ENCODE results near the gene FFAR3. TPM values are rescaled to one million over a fixed set of nuclear protein-coding genes. Genes with fewer than 3 reads are reported as not detected.
"Not testable (repeated sequence)": the region's sequence is repeated elsewhere in the genome, so short reads cannot be mapped to it uniquely, and the experiment has no call there.

The FFAR3 gene
- total RNA-seq, 1 donor from 2014 or later: not detected

DNA sequence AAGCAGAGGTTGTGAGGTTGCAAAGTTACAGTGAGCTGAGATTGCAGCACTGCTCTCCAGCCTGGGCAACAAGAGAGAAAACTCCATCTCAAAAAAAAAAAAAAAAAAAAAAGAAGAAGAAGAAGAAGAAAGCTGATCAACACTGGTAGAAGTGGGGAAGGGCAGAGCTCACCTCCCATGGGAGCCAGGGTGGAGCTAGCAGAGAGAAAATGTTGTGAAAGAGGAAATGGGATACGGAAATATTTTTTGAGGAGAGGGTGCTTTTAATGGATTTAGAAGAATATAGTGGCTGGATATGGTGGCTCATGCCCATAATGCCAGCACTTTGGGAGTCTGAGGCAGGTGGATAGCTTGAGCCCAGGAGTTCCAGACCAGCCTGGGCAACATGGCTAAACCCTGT, 19.4 kb downstream of the FFAR3 start:
- TF ChIP-seq, protein P1, sequence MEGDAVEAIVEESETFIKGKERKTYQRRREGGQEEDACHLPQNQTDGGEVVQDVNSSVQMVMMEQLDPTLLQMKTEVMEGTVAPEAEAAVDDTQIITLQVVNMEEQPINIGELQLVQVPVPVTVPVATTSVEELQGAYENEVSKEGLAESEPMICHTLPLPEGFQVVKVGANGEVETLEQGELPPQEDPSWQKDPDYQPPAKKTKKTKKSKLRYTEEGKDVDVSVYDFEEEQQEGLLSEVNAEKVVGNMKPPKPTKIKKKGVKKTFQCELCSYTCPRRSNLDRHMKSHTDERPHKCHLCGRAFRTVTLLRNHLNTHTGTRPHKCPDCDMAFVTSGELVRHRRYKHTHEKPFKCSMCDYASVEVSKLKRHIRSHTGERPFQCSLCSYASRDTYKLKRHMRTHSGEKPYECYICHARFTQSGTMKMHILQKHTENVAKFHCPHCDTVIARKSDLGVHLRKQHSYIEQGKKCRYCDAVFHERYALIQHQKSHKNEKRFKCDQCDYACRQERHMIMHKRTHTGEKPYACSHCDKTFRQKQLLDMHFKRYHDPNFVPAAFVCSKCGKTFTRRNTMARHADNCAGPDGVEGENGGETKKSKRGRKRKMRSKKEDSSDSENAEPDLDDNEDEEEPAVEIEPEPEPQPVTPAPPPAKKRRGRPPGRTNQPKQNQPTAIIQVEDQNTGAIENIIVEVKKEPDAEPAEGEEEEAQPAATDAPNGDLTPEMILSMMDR (IDR thresholded peaks at IDR 0.05): no peak
- Mint-ChIP-seq H3K4me1 (ENCODE audit: low read depth) (no peaks in the 10 kb centered on the region), H3K27me3 (ENCODE audit: low read depth) (peaks cover 31% of the 10 kb centered on the region), H3K27ac (ENCODE audit: unreplicated experiment) (no peak overlapping the region), H3K4me3 (ENCODE audit: unreplicated experiment) (no peak overlapping the region), H3K36me3 (ENCODE audit: low read depth) (no peaks in the 10 kb centered on the region), H3K9me3 (ENCODE audit: low read depth) (peaks cover 6% of the 10 kb centered on the region)
- DNase-seq (ENCODE audit: low spot score): no peak

DNA sequence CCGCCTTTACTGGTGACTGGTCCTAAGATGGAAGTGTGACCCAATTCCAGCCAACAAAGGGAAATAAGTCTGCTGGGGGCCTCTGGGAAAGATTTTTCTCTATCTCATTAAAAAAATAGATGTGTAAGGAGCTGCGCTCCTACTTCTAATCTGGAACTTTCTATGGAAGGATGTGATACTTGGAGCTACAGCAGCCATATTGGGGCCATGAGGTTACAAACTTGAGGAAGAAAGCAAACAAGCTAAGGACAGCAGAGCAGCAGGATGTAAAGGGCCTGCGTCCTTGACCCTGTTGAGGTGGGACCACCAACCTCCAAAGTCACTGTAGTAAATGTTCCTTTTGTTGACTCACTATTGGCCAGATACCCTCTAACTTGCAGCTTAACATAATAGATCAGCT, 20.1 kb downstream of the FFAR3 start:
- no peak overlapping the region for H3K27ac Mint-ChIP-seq (ENCODE audit: unreplicated experiment)
- no peak overlapping the region for H3K4me3 Mint-ChIP-seq (ENCODE audit: unreplicated experiment)
- peaks cover 6% of the 10 kb centered on the region for H3K9me3 Mint-ChIP-seq (ENCODE audit: low read depth)
- no peaks in the 10 kb centered on the region for H3K36me3 Mint-ChIP-seq (ENCODE audit: low read depth)
- H3K27me3 Mint-ChIP-seq (ENCODE audit: low read depth): peaks cover 30% of the 10 kb centered on the region
- DNase-seq (ENCODE audit: low spot score): no peak
- no peaks in the 10 kb centered on the region for H3K4me1 Mint-ChIP-seq (ENCODE audit: low read depth)
- TF ChIP-seq, protein P1 (IDR thresholded peaks at IDR 0.05): no peak

DNA sequence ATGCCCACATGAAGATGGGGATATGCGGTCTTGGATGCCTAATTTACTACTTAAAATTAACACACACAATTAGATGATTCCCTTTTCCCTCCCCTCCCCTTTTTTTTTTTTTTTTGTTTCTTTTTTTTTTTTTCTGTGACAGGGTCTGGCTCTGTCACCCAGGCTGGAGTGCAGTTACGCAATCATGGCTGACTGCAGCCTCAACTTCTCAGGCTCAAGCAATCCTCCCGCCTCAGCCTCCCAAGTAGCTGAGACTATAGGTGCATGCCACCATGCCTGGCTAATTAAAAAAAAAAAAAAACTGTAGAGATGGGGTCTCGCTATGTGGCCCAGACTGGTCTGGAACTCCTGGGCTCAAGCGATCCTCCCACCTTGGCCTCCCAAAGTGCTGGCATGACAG, 21.3 kb downstream of the FFAR3 start:
- DNase-seq (ENCODE audit: low spot score); H3K4me1 Mint-ChIP-seq (ENCODE audit: low read depth); H3K4me3 Mint-ChIP-seq (ENCODE audit: unreplicated experiment); H3K27ac Mint-ChIP-seq (ENCODE audit: unreplicated experiment); H3K36me3 Mint-ChIP-seq (ENCODE audit: low read depth); H3K9me3 Mint-ChIP-seq (ENCODE audit: low read depth): not testable (repeated sequence)
- peaks cover 23% of the 10 kb centered on the region for H3K27me3 Mint-ChIP-seq (ENCODE audit: low read depth)

DNA sequence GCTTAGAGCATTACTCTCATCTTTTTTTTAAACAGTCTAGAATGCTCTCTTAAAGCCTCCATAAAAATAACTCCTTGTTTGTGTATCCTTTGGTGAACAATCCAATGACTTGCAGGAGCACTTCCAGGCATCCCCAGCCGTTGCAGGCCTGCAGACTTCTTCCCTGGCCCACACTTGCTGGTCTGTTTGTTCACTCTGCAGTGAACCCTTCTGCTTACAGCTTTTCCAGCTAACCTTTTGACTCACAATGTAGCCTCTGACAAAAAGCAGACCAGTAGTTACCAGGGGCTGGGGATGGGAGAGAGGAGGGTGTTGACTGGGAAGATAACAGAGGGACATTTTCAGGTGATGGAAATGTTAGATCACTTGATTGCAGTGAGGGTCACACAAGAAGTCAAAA, 21.7 kb downstream of the FFAR3 start:
- Mint-ChIP-seq H3K27ac (ENCODE audit: unreplicated experiment) (no peak overlapping the region), H3K4me1 (ENCODE audit: low read depth) (no peaks in the 10 kb centered on the region), H3K4me3 (ENCODE audit: unreplicated experiment) (no peak overlapping the region), H3K9me3 (ENCODE audit: low read depth) (peaks cover 6% of the 10 kb centered on the region), H3K27me3 (ENCODE audit: low read depth) (peaks cover 23% of the 10 kb centered on the region), H3K36me3 (ENCODE audit: low read depth) (no peaks in the 10 kb centered on the region)
- no peak for DNase-seq (ENCODE audit: low spot score)
- TF ChIP-seq, protein P1 (IDR thresholded peaks at IDR 0.05): no peak

DNA sequence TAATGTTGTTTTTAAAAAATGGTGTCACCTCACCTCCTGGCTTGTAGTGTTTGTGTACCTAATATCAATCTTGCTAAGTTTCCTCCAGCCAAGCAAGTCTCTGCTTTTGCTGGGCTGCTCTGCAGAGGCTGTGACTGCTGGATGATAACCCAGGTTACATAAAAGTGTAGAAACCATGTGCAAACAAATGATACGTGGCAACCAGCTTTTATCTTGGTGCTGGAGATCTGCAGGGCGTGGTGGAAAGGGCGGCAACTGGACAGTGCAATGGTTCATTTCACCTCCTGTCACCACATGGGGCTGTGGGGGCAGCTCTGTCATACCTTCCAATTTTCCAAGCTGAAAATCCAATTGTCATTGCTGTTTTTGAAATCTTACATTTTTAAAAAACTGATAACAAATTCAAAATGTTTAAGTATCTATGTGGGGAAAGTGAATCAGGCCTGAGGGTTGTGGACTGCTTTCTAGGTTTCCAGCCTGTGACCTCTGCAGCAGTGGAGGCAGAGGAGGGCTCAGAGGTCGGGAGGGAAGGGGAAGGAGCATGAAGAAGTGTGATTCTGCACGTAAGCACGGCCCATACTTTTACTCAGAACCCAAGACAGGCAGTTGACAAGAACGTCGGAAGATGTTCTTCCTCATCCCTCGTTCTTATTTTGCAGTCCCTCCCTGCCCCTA, 22.3 kb downstream of the FFAR3 start:
- H3K36me3 Mint-ChIP-seq (ENCODE audit: low read depth): no peaks in the 10 kb centered on the region
- no peak overlapping the region for H3K27ac Mint-ChIP-seq (ENCODE audit: unreplicated experiment)
- no peak for DNase-seq (ENCODE audit: low spot score)
- TF ChIP-seq, protein P1 (IDR thresholded peaks at IDR 0.05): no peak
- H3K4me3 Mint-ChIP-seq (ENCODE audit: unreplicated experiment): no peak overlapping the region
- peaks cover 17% of the 10 kb centered on the region for H3K27me3 Mint-ChIP-seq (ENCODE audit: low read depth)
- peaks cover 6% of the 10 kb centered on the region for H3K9me3 Mint-ChIP-seq (ENCODE audit: low read depth)
- no peaks in the 10 kb centered on the region for H3K4me1 Mint-ChIP-seq (ENCODE audit: low read depth)

DNA sequence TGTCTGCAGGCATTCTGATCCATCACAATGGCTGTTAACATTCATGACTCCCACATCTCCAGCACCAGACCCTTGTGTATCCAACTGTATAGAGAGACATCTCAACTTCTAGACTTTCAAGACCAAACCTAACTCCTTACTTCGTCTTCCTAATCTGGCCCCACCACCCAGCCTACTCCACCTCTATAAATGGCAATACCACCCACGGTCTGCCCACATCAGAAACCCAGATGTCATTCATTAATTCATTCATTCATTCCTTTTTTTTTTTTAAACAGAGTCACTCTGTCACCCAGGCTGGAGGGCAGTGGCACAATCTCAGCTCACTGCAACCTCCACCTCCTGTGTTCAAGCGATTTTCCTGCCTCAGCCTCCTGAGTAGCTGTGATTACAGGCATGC, 23.1 kb downstream of the FFAR3 start:
- H3K27me3 Mint-ChIP-seq (ENCODE audit: low read depth): peaks cover 14% of the 10 kb centered on the region
- H3K36me3 Mint-ChIP-seq (ENCODE audit: low read depth): no peaks in the 10 kb centered on the region

More for the DNA sequence above, 23.1 kb downstream of the FFAR3 start:
- TF ChIP-seq, protein P1 (IDR thresholded peaks at IDR 0.05): no peak
- DNase-seq (ENCODE audit: low spot score): no peak
- Mint-ChIP-seq H3K27ac (ENCODE audit: unreplicated experiment) (no peak overlapping the region), H3K4me3 (ENCODE audit: unreplicated experiment) (no peak overlapping the region), H3K9me3 (ENCODE audit: low read depth) (peaks cover 7% of the 10 kb centered on the region), H3K4me1 (ENCODE audit: low read depth) (no peaks in the 10 kb centered on the region)
